SK-N-MC (cell line): ENCODE data around the gene KLHL30.

Experiments
- FOXP2 ChIP-seq: optimal IDR thresholded peaks from 2 replicates; pipeline ENCODE3; 2011; ENCODE audit warnings: mild to moderate bottlenecking, moderate library complexity; ENCODE audit not compliant: insufficient read depth; ENCODE audit errors: extremely low read length, control extremely low read depth
- POLR2AphosphoS5 ChIP-seq: IDR thresholded peaks from 2 replicates; pipeline ENCODE4 v1.6.1; 2012; ENCODE audit warnings: mild to moderate bottlenecking, low read depth, low read length, borderline replicate concordance

GRCh38 chr2:238090887-238091286, 47.6 kb upstream of the KLHL30 start:
- TF ChIP-seq FOXP2: no peak
- no peak for TF ChIP-seq POLR2AphosphoS5
